Neural progenitor cell (in vitro differentiated cells): Measurements from ENCODE around the gene RAP1A.

Experiments used
- CTCF ChIP-seq: fragments of 200-600 bp; sonication (generic); IDR thresholded peaks from 2 replicates; pipeline ENCODE4 v1.5.1; 2017; ENCODE audit warnings: antibody characterized with exemption, mild to moderate bottlenecking
- EZH2 ChIP-seq: fragments of 200-600 bp; sonication (generic); IDR thresholded peaks from 2 replicates; pipeline ENCODE4 v1.6.1; 2017; ENCODE audit warnings: antibody characterized with exemption, mild to moderate bottlenecking, moderate library complexity
- EZH2phosphoT487 ChIP-seq: fragments of 200-600 bp; sonication (generic); IDR thresholded peaks from 2 replicates; pipeline ENCODE4 v1.6.1; 2017; ENCODE audit warnings: antibody characterized with exemption

GRCh38 chr1:111679541-111679940 lies 60.0 kb downstream of the RAP1A start:
- TF ChIP-seq CTCF = no peak
- no peak for TF ChIP-seq EZH2phosphoT487
- TF ChIP-seq EZH2 = no peak
